ENCODE results near the gene SMC1B. TPM values are rescaled to one million over a fixed set of nuclear protein-coding genes. Genes with fewer than 3 reads are reported as not detected.

The SMC1B gene
- total RNA-seq, 1 experiment from 2014 or later = 0.31 TPM

GRCh38 chr22:45459235-45459634 is 45.8 kb upstream of the SMC1B start:
- no peaks in the 10 kb centered on the region for H3F3A ChIP-seq (ENCODE audit: insufficient read depth, low read depth)
- intact Hi-C loops (cut with micrococcal nuclease; ENCODE audit: unreplicated experiment) = no loop called here
- H3K9me2 ChIP-seq (ENCODE audit: insufficient read depth) = no peaks in the 10 kb centered on the region; the same call in 1 of the 2 replicates
- CTCF ChIA-PET = no interaction called here
- no peak overlapping the region for H2AFZ ChIP-seq
- TF ChIP-seq CTCF (conservative IDR thresholded peaks at IDR 0.05) (no peak), EZH2 (IDR thresholded peaks at IDR 0.05; ENCODE audit: low read depth) (no peak)
- H3K9me3 ChIP-seq (ENCODE audit: insufficient read depth, low read depth) = no peaks in the 10 kb centered on the region
- DNase-seq = no peak
- no peaks in the 10 kb centered on the region for H4K20me1 ChIP-seq (ENCODE audit: insufficient read depth)
- H3K79me2 ChIP-seq (ENCODE audit: low read depth) = no peaks in the 10 kb centered on the region
- no TSS peak for BruUV-seq (replicated peaks)
- no peak overlapping the region for H3K4me3 ChIP-seq
- no peak overlapping the region for H3K4me2 ChIP-seq
- no peak overlapping the region for H3K27ac ChIP-seq
- POLR2A ChIA-PET (ENCODE audit: unreplicated experiment) = no interaction called here
- H3K36me3 ChIP-seq (ENCODE audit: low read depth) = no peaks in the 10 kb centered on the region
- no peaks in the 10 kb centered on the region for H3K4me1 ChIP-seq (replicated peaks; ENCODE audit: insufficient read depth)
- H3K27me3 ChIP-seq (ENCODE audit: insufficient read depth, low read depth) = no peaks in the 10 kb centered on the region

GRCh38 chr22:45458532-45458931 is 45.1 kb upstream of the SMC1B start:
- no peaks in the 10 kb centered on the region for H3K36me3 ChIP-seq (ENCODE audit: low read depth)
- H3K4me1 ChIP-seq (replicated peaks; ENCODE audit: insufficient read depth) = no peaks in the 10 kb centered on the region
- H4K20me1 ChIP-seq (ENCODE audit: insufficient read depth) = no peaks in the 10 kb centered on the region
- H3K9me2 ChIP-seq (ENCODE audit: insufficient read depth) = no peaks in the 10 kb centered on the region; the same call in 1 of the 2 replicates
- H3K27me3 ChIP-seq (ENCODE audit: insufficient read depth, low read depth) = no peaks in the 10 kb centered on the region
- ChIA-PET CTCF (no interaction called here), POLR2A (ENCODE audit: unreplicated experiment) (no interaction called here)
- H3F3A ChIP-seq (ENCODE audit: insufficient read depth, low read depth) = no peaks in the 10 kb centered on the region
- intact Hi-C loops (cut with micrococcal nuclease; ENCODE audit: unreplicated experiment) = no loop called here
- no peak for TF ChIP-seq EZH2 (IDR thresholded peaks at IDR 0.05; ENCODE audit: low read depth)
- no peak for TF ChIP-seq CTCF (conservative IDR thresholded peaks at IDR 0.05)
- BruUV-seq (replicated peaks) = no TSS peak
- no peak for DNase-seq
- H3K27ac ChIP-seq = no peak overlapping the region
- H3K79me2 ChIP-seq (ENCODE audit: low read depth) = no peaks in the 10 kb centered on the region
- H3K4me3 ChIP-seq = no peak overlapping the region
- no peak overlapping the region for H2AFZ ChIP-seq
- no peak overlapping the region for H3K4me2 ChIP-seq
- H3K9me3 ChIP-seq (ENCODE audit: insufficient read depth, low read depth) = no peaks in the 10 kb centered on the region

GRCh38 chr22:45456811-45457210 is 43.4 kb upstream of the SMC1B start:
- no peak overlapping the region for H3K4me2 ChIP-seq
- POLR2A ChIA-PET (ENCODE audit: unreplicated experiment) = no interaction called here
- H4K20me1 ChIP-seq (ENCODE audit: insufficient read depth) = no peaks in the 10 kb centered on the region
- no peak for TF ChIP-seq EZH2 (IDR thresholded peaks at IDR 0.05; ENCODE audit: low read depth)
- TF ChIP-seq CTCF (conservative IDR thresholded peaks at IDR 0.05) = no peak
- no peak overlapping the region for H3K27ac ChIP-seq
- no peak for DNase-seq
- no peaks in the 10 kb centered on the region for H3K9me3 ChIP-seq (ENCODE audit: insufficient read depth, low read depth)
- CTCF ChIA-PET = interaction anchor here (0.6 kb wide), 1 partner anchor 277 kb away, joined by 4 read pairs; no protein-coding TSS in a partner anchor
- H3K36me3 ChIP-seq (ENCODE audit: low read depth) = no peaks in the 10 kb centered on the region
- no peak overlapping the region for H3K4me3 ChIP-seq
- no peak overlapping the region for H2AFZ ChIP-seq
- H3K79me2 ChIP-seq (ENCODE audit: low read depth) = no peaks in the 10 kb centered on the region
- intact Hi-C loops (cut with micrococcal nuclease; ENCODE audit: unreplicated experiment) = no loop called here
- H3K4me1 ChIP-seq (replicated peaks; ENCODE audit: insufficient read depth) = no peaks in the 10 kb centered on the region
- BruUV-seq (replicated peaks) = no TSS peak
- H3F3A ChIP-seq (ENCODE audit: insufficient read depth, low read depth) = no peaks in the 10 kb centered on the region
- H3K9me2 ChIP-seq (ENCODE audit: insufficient read depth) = no peaks in the 10 kb centered on the region; the same call in 1 of the 2 replicates
- no peaks in the 10 kb centered on the region for H3K27me3 ChIP-seq (ENCODE audit: insufficient read depth, low read depth)
